GM11168 (cell line): Measurements from ENCODE around the gene THOC2.
"Not testable (repeated sequence)": the region's sequence is repeated elsewhere in the genome, so short reads cannot be mapped to it uniquely, and the experiment has no call there.

Experiments used
- in situ Hi-C: fragments of 300-500 bp; cut with MboI; formaldehyde crosslinking; loops from one replicate; pipeline ENCODE4 v1.12.0; 2022; ENCODE audit warnings: low sequenced_read_pairs; ENCODE audit not compliant: unreplicated experiment

THOC2 gene

GRCh38 chrX:123682186-123682585 lies 50.7 kb downstream of the THOC2 start:
- in situ Hi-C loops: no loop called here

GRCh38 chrX:123679733-123680460 lies 53.0 kb downstream of the THOC2 start:
- in situ Hi-C loops: not testable (repeated sequence)

- in situ Hi-C loops: no loop called here
Observed at GRCh38 chrX:123675154-123675553, 57.7 kb downstream of the THOC2 start.

GRCh38 chrX:123673813-123674212 lies 59.0 kb downstream of the THOC2 start:
- in situ Hi-C loops: loop anchor here (25.0 kb wide), 1 partner anchor 212 kb away; no protein-coding TSS in a partner anchor

GRCh38 chrX:123665197-123665596 lies 67.7 kb downstream of the THOC2 start:
- in situ Hi-C loops: loop anchor here (25.0 kb wide), 1 partner anchor 203 kb away; no protein-coding TSS in a partner anchor

- in situ Hi-C loops: loop anchor here (25.0 kb wide), 1 partner anchor 202 kb away; no protein-coding TSS in a partner anchor
Observed at GRCh38 chrX:123664467-123665167, 68.2 kb downstream of the THOC2 start.

- in situ Hi-C loops: loop anchor here (25.0 kb wide), 1 partner anchor 201 kb away; no protein-coding TSS in a partner anchor
Observed at GRCh38 chrX:123663720-123664119, 69.1 kb downstream of the THOC2 start.

- in situ Hi-C loops: loop anchor here (25.0 kb wide), 1 partner anchor 194 kb away; no protein-coding TSS in a partner anchor
Observed at GRCh38 chrX:123656507-123656906, 76.3 kb downstream of the THOC2 start.

GRCh38 chrX:123648811-123649181 lies 84.1 kb downstream of the THOC2 start:
- in situ Hi-C loops: not testable (repeated sequence)

- in situ Hi-C loops: no loop called here
Observed at GRCh38 chrX:123648028-123648810, 84.6 kb downstream of the THOC2 start.

GRCh38 chrX:123647244-123647643 lies 85.6 kb downstream of the THOC2 start:
- in situ Hi-C loops: no loop called here

- in situ Hi-C loops: no loop called here
Observed at GRCh38 chrX:123629502-123629901, 103.3 kb downstream of the THOC2 start.

- in situ Hi-C loops: no loop called here
Observed at GRCh38 chrX:123626962-123627361, 105.9 kb downstream of the THOC2 start.

GRCh38 chrX:123625952-123626351 lies 106.9 kb downstream of the THOC2 start:
- in situ Hi-C loops: no loop called here

- in situ Hi-C loops: no loop called here
Observed at GRCh38 chrX:123625477-123625876, 107.4 kb downstream of the THOC2 start.

GRCh38 chrX:123617007-123617406 lies 115.8 kb downstream of the THOC2 start:
- in situ Hi-C loops: no loop called here

GRCh38 chrX:123610915-123611314 lies 121.9 kb downstream of the THOC2 start:
- in situ Hi-C loops: no loop called here

- in situ Hi-C loops: no loop called here
Observed at GRCh38 chrX:123607806-123608205, 125.0 kb downstream of the THOC2 start.

- in situ Hi-C loops: no loop called here
Observed at GRCh38 chrX:123607270-123607669, 125.6 kb downstream of the THOC2 start.

GRCh38 chrX:123603491-123603890 lies 129.4 kb downstream of the THOC2 start:
- in situ Hi-C loops: no loop called here

GRCh38 chrX:123601437-123601836 lies 131.4 kb downstream of the THOC2 start:
- in situ Hi-C loops: no loop called here
